Measurements from ENCODE around the gene IP6K1.
A peak's percentile ranks its signal among the peaks of the same experiment; 100 is the strongest.
"Not testable (repeated sequence)": the region's sequence is repeated elsewhere in the genome, so short reads cannot be mapped to it uniquely, and the experiment has no call there.

Gene IP6K1

DNA sequence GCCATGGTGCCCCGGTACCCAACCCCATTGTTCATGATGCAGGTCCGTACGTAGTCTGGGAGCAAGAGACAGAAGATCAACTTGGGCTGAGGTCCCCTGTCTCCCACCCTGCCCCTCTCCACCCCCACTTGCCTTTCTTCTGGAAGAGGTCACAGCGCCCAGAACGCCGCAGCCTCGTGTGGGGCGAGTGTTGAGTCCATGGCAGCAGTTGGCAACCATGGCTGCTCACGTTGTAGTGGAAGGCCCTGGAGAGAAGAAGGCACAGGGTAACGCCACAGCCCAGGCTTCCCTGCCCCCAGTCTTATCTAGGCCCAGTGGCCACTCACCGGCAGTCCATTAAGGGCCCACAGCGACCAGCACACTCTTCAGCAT, 98.9 kb downstream of the IP6K1 start:
- no CpG with 5 or more reads among the region's 12 CpGs for WGBS (ENCODE audit: insufficient coverage, insufficient read length)
- H3K27me3 ChIP-seq (ENCODE audit: control insufficient read depth, insufficient read depth, low read length); H3K27ac ChIP-seq (ENCODE audit: low read length); DNase-seq (ENCODE audit: low read depth, low spot score); H3K9me3 ChIP-seq (ENCODE audit: control insufficient read depth, insufficient read depth, low read length); H3K4me1 ChIP-seq (ENCODE audit: control insufficient read depth, insufficient read depth, low read length): not testable (repeated sequence)
- peaks cover 14% of the 10 kb centered on the region for H3K36me3 ChIP-seq (ENCODE audit: control insufficient read depth, insufficient read depth, low read length)
- peak overlapping the region; percentile 36; the same call in 1 of the 2 replicates for H3K4me3 ChIP-seq (ENCODE audit: low read length)

DNA sequence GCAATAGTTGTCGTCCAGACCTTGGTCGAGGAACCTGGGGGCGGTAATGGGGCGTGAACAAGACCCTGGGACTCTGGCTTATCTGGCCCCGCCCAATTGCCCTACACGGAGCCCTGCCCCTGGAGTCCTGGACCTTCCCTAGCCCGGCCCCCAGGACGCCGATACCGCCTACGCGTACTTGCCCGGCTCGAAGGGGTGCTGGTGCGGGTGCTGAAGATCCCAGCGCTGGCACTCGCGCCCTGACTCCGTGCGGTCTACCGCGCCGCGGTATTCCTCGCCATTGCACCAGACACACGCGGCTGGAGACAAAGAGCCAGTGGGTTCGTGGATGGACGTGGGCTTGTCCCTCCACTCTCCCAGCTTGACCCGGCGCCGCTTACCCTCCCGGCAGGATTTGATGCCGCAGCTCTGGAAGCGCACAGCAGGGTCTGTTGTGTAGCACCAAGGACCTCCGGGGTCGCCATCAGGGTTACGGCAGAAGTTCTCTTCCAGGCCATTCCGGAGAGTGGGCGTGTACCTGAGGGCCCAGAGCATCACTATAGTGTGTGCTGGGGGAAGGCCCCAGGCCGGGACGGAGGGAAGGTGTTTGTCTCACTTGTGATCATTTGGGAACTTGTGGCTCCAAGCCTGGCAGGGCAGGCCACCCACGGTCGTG, 99.4 kb downstream of the IP6K1 start:
- DNase-seq (ENCODE audit: low read depth, low spot score): peak; percentile 50
- no CpG with 5 or more reads among the region's 44 CpGs for WGBS (ENCODE audit: insufficient coverage, insufficient read length)
- not testable (repeated sequence) for H3K27ac ChIP-seq (ENCODE audit: low read length); H3K27me3 ChIP-seq (ENCODE audit: control insufficient read depth, insufficient read depth, low read length); H3K9me3 ChIP-seq (ENCODE audit: control insufficient read depth, insufficient read depth, low read length); H3K4me1 ChIP-seq (ENCODE audit: control insufficient read depth, insufficient read depth, low read length)
- Histone ChIP-seq H3K4me3 (ENCODE audit: low read length) (peak overlapping the region; percentile 36; the same call in 1 of the 2 replicates), H3K36me3 (ENCODE audit: control insufficient read depth, insufficient read depth, low read length) (peaks cover 18% of the 10 kb centered on the region)

DNA sequence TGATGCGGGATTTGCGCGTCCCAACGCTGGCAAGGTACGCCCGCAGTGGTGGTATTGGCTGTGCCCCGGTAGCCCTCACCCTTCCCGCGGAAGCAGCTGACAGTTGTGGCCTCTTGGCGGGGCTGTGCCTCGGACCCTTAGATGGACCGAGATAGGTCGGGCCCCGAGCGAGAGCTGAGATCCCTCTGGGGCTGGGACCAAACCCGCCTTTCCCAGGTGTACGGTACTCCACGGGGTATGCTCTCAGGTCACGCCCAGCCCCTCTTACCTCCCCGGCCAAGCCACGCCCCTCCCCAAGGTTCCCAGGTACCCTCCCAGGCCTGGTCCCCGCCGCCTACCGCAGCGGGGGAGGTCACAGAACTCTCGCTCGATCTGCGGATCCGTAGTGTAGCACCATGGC, 100.0 kb downstream of the IP6K1 start:
- not testable (repeated sequence) for H3K27ac ChIP-seq (ENCODE audit: low read length); H3K9me3 ChIP-seq (ENCODE audit: control insufficient read depth, insufficient read depth, low read length); H3K27me3 ChIP-seq (ENCODE audit: control insufficient read depth, insufficient read depth, low read length); H3K4me1 ChIP-seq (ENCODE audit: control insufficient read depth, insufficient read depth, low read length)
- peak; percentile 73 for DNase-seq (ENCODE audit: low read depth, low spot score)
- H3K4me3 ChIP-seq (ENCODE audit: low read length): peak overlapping the region; percentile 36; the same call in 1 of the 2 replicates
- H3K36me3 ChIP-seq (ENCODE audit: control insufficient read depth, insufficient read depth, low read length): peaks cover 22% of the 10 kb centered on the region
- no CpG with 5 or more reads among the region's 29 CpGs for WGBS (ENCODE audit: insufficient coverage, insufficient read length)

DNA sequence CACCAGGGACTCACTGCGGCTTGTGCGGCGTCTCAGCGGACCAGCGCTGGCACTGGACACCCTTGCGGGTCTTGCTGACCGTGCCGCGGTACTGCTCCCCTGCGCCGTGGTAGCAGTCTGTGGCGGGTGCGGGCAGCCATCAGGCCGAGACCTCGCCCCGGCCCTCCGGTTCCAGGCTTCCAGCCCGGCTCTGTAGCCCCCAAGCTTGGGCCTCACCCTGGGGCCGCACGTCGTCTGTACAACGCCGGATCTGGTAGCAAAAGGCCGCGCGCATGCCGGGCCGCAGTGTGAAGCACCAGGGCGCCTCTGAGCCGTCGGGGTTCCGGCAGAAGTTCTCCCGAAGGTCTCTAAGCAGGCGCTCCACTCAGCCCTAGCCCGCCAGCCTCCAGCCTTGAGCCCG, 100.5 kb downstream of the IP6K1 start:
- H3K9me3 ChIP-seq (ENCODE audit: control insufficient read depth, insufficient read depth, low read length); H3K4me3 ChIP-seq (ENCODE audit: low read length); DNase-seq (ENCODE audit: low read depth, low spot score); H3K27ac ChIP-seq (ENCODE audit: low read length); H3K4me1 ChIP-seq (ENCODE audit: control insufficient read depth, insufficient read depth, low read length); H3K27me3 ChIP-seq (ENCODE audit: control insufficient read depth, insufficient read depth, low read length): not testable (repeated sequence)
- WGBS (ENCODE audit: insufficient coverage, insufficient read length): no CpG with 5 or more reads among the region's 36 CpGs
- H3K36me3 ChIP-seq (ENCODE audit: control insufficient read depth, insufficient read depth, low read length): peaks cover 27% of the 10 kb centered on the region

DNA sequence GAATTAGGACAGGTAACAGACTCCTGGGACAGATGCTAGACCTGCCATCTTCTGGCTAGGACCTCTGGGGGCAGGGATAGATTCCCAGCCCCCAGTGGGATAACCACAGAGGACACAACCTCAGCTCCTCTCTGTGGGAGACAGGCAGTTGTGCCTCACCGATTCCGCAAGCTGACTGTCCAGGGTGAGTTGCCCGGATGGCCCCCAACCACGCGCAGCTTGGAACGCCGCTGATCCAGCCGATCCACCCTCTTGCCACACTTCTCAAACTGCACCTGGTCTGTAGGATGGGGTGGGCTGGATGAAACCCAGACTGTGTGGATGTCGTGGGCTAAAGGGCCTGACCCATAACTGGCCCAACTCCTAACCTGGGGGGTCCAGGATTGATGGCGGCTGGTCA, 101.2 kb downstream of the IP6K1 start:
- not testable (repeated sequence) for H3K4me1 ChIP-seq (ENCODE audit: control insufficient read depth, insufficient read depth, low read length); H3K4me3 ChIP-seq (ENCODE audit: low read length); H3K27me3 ChIP-seq (ENCODE audit: control insufficient read depth, insufficient read depth, low read length); DNase-seq (ENCODE audit: low read depth, low spot score); H3K27ac ChIP-seq (ENCODE audit: low read length); H3K9me3 ChIP-seq (ENCODE audit: control insufficient read depth, insufficient read depth, low read length)
- no CpG with 5 or more reads among the region's 10 CpGs for WGBS (ENCODE audit: insufficient coverage, insufficient read length)
- H3K36me3 ChIP-seq (ENCODE audit: control insufficient read depth, insufficient read depth, low read length): peaks cover 34% of the 10 kb centered on the region

DNA sequence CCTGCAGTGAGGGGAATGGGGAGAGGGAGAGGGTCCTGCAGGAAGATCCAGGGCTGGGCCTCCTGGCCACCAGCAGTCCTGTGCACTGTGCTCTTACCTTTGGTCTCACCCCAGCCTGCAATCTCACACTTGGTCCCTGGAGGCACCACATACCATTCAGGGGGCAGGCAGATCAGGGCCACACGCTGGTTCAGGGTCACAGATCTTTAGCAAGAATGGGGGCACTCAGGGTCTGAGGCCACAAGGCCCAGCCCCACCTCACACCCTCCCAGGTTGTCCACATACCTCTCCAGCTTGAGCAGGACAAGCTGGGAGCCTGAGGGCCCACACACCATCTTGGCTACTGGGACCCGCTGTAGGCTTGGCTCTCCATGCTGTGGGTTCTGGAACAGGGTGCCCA, 101.9 kb downstream of the IP6K1 start:
- not testable (repeated sequence) for DNase-seq (ENCODE audit: low read depth, low spot score); H3K4me3 ChIP-seq (ENCODE audit: low read length); H3K9me3 ChIP-seq (ENCODE audit: control insufficient read depth, insufficient read depth, low read length); H3K27me3 ChIP-seq (ENCODE audit: control insufficient read depth, insufficient read depth, low read length); H3K4me1 ChIP-seq (ENCODE audit: control insufficient read depth, insufficient read depth, low read length); H3K27ac ChIP-seq (ENCODE audit: low read length)
- no CpG with 5 or more reads among the region's 2 CpGs for WGBS (ENCODE audit: insufficient coverage, insufficient read length)
- H3K36me3 ChIP-seq (ENCODE audit: control insufficient read depth, insufficient read depth, low read length): peaks cover 38% of the 10 kb centered on the region

DNA sequence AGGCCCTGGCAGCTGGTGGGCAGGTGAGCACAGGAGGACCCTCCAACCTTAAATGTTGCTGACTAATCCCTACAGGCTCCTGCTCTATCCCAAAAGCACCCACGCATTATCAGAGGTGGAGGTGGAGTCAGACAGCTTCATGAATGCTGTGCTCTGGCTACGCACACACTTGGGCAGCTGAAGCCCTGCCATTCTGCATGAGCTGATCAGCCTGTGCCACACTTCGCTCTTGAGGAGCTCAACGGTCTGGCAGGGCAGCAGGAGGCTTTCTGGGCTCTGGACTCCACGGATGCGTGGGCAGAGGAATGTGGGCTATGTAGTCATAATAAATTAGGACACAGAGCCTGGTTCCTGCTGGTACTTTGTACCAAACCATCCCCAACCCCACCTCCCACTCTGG, 103.2 kb downstream of the IP6K1 start:
- peaks cover 50% of the 10 kb centered on the region for H3K36me3 ChIP-seq (ENCODE audit: control insufficient read depth, insufficient read depth, low read length)
- WGBS (ENCODE audit: insufficient coverage, insufficient read length): no CpG with 5 or more reads among the region's 6 CpGs
- H3K4me1 ChIP-seq (ENCODE audit: control insufficient read depth, insufficient read depth, low read length): 0 out of 2 replicates have a peak, but pooled peaks cover 2% of the 10 kb centered on the region
- no peaks in the 10 kb centered on the region for H3K9me3 ChIP-seq (ENCODE audit: control insufficient read depth, insufficient read depth, low read length)
- no peaks in the 10 kb centered on the region for H3K27me3 ChIP-seq (ENCODE audit: control insufficient read depth, insufficient read depth, low read length)
- DNase-seq (ENCODE audit: low read depth, low spot score): no peak
- H3K27ac ChIP-seq (ENCODE audit: low read length): no peak overlapping the region
- no peak overlapping the region for H3K4me3 ChIP-seq (ENCODE audit: low read length)

DNA sequence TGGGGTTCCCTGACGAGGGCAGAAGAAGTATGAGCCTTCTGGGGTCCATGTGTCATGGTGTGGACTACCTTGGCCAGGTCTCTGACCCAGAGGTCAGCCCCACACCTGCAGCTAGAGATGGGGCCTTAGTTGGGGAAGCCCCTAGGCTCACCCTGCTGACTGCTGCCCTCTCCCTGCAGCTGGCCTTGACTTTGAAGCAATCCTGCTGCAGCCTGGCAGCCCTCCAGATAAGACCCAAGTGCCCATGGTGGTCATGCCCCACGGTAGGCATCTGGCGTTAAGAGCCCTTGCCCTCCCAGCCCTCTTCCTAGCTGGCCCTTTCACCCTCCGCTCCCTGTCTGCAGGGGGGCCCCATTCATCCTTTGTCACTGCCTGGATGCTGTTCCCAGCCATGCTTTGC, 104.8 kb downstream of the IP6K1 start:
- Histone ChIP-seq H3K4me3 (ENCODE audit: low read length) (no peak overlapping the region), H3K27ac (ENCODE audit: low read length) (no peak overlapping the region), H3K27me3 (ENCODE audit: control insufficient read depth, insufficient read depth, low read length) (no peaks in the 10 kb centered on the region), H3K4me1 (ENCODE audit: control insufficient read depth, insufficient read depth, low read length) (no peaks in the 10 kb centered on the region), H3K36me3 (ENCODE audit: control insufficient read depth, insufficient read depth, low read length) (peaks cover 65% of the 10 kb centered on the region), H3K9me3 (ENCODE audit: control insufficient read depth, insufficient read depth, low read length) (no peaks in the 10 kb centered on the region)
- no peak for DNase-seq (ENCODE audit: low read depth, low spot score)
- no CpG with 5 or more reads among the region's 4 CpGs for WGBS (ENCODE audit: insufficient coverage, insufficient read length)

DNA sequence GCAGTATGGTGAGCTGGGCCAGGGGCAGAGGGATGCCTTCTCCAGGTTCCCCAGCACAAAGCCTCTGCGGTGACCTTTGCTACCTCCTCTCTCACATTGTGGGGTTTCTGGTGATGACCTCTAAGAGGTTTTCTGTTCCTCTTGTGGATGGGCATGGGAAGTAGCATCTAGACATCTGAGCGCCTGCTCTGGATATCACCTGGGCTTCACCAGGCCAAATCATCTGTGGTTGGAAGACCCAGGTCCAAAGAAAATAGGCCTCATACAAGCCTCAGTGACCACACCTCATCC, 105.2 kb downstream of the IP6K1 start:
- no CpG with 5 or more reads among the region's 2 CpGs for WGBS (ENCODE audit: insufficient coverage, insufficient read length)
- no peaks in the 10 kb centered on the region for H3K4me1 ChIP-seq (ENCODE audit: control insufficient read depth, insufficient read depth, low read length)
- no peak for DNase-seq (ENCODE audit: low read depth, low spot score)
- peaks cover 69% of the 10 kb centered on the region for H3K36me3 ChIP-seq (ENCODE audit: control insufficient read depth, insufficient read depth, low read length)
- no peaks in the 10 kb centered on the region for H3K27me3 ChIP-seq (ENCODE audit: control insufficient read depth, insufficient read depth, low read length)
- H3K27ac ChIP-seq (ENCODE audit: low read length): no peak overlapping the region
- no peak overlapping the region for H3K4me3 ChIP-seq (ENCODE audit: low read length)
- H3K9me3 ChIP-seq (ENCODE audit: control insufficient read depth, insufficient read depth, low read length): no peaks in the 10 kb centered on the region

DNA sequence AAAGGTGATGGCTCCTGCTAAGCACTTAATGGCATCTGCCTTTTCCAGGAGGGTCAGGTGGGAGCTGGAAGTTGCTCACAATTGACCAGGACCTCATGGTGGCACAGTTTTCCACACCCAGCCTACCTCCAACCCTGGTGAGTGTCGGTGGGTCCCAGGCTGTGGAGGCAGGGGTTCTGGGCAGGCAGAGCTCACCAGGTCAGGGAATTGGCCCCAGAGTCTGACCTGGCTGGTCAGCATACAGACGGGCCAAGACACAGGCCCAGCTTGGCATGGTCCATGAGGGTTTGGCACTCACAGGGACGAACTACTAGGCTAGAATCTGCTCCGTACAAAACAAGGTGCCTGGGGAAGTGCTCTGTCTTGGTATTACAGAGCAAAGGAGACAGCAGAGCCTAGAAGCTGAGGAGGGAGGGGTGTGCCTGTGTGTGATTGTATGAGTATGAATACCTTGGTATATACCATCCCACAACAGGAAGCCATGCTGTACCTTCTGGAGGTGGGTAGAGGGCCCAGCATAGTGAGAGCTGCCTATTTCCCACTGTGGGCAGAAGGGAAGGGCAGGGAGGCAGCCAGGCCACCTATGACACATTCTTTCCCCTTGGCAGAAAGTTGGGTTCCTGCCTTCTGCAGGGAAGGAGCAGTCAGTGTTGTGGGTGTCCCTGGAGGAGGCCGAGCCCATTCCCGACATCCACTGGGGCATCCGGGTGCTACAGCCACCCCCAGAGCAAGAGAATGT, 105.7 kb downstream of the IP6K1 start:
- WGBS (ENCODE audit: insufficient coverage, insufficient read length): no CpG with 5 or more reads among the region's 7 CpGs
- Histone ChIP-seq H3K4me1 (ENCODE audit: control insufficient read depth, insufficient read depth, low read length) (no peaks in the 10 kb centered on the region), H3K9me3 (ENCODE audit: control insufficient read depth, insufficient read depth, low read length) (no peaks in the 10 kb centered on the region), H3K27ac (ENCODE audit: low read length) (no peak overlapping the region), H3K36me3 (ENCODE audit: control insufficient read depth, insufficient read depth, low read length) (peaks cover 74% of the 10 kb centered on the region), H3K27me3 (ENCODE audit: control insufficient read depth, insufficient read depth, low read length) (no peaks in the 10 kb centered on the region), H3K4me3 (ENCODE audit: low read length) (no peak overlapping the region)
- no peak for DNase-seq (ENCODE audit: low read depth, low spot score)

DNA sequence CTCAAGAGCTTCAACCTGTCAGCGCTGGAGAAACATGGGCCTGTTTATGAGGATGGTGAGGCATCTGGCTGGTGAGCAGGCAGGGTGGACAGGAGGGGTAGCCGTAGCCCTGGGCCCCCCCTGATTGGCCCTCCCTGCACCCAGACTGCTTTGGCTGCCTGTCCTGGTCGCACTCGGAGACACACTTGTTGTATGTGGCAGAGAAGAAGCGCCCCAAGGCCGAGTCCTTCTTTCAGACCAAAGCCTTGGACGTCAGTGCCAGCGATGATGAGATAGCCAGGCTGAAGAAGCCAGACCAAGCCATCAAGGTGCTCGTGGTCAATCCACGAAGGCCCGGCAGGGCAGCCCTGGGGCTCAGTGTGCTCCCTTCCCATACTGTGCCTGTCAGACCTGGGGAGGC, 110.4 kb downstream of the IP6K1 start:
- no peak for DNase-seq (ENCODE audit: low read depth, low spot score)
- WGBS (ENCODE audit: insufficient coverage, insufficient read length): no CpG with 5 or more reads among the region's 11 CpGs
- H3K4me1 ChIP-seq (ENCODE audit: control insufficient read depth, insufficient read depth, low read length): peaks cover 1% of the 10 kb centered on the region; the same call in 1 of the 2 replicates
- no peak overlapping the region for H3K4me3 ChIP-seq (ENCODE audit: low read length)
- no peaks in the 10 kb centered on the region for H3K27me3 ChIP-seq (ENCODE audit: control insufficient read depth, insufficient read depth, low read length)
- no peak overlapping the region for H3K27ac ChIP-seq (ENCODE audit: low read length)
- H3K36me3 ChIP-seq (ENCODE audit: control insufficient read depth, insufficient read depth, low read length): peaks cover 48% of the 10 kb centered on the region
- H3K9me3 ChIP-seq (ENCODE audit: control insufficient read depth, insufficient read depth, low read length): no peaks in the 10 kb centered on the region

All from iPS DF 6.9 (cell line).